CD4-positive, alpha-beta T cell (primary cell): ENCODE data around the gene HYDIN. TPM values are rescaled to one million over a fixed set of nuclear protein-coding genes. Genes with fewer than 3 reads are reported as not detected.

ENCODE experiments used
- ATAC-seq: fragments of 200-7000 bp; cut with Tn5 transposase; one replicate; pipeline ENCODE4 v1.10.0; 2022; ENCODE audit warnings: mild to moderate bottlenecking; ENCODE audit not compliant: poor library complexity
- CTCF ChIA-PET: fragments of 350-600 bp; sonication (Branson Sonifier 250); formaldehyde crosslinking; loops from one replicate; lab custom pipeline; 2021; ENCODE audit warnings: antibody characterized with exemption, inconsistent platforms; lab: Charles Lee
- POLR2A ChIA-PET: fragments of 350-600 bp; sonication (Branson Sonifier 250); formaldehyde crosslinking; loops from one replicate; lab custom pipeline; 2021; ENCODE audit warnings: antibody characterized with exemption, inconsistent platforms; lab: Charles Lee
- DNase-seq, 14 experiments: peaks; one replicate each; pipeline ENCODE4 v3.0.0-alpha.2; 2013 to 2020; ENCODE audit warnings: mixed read lengths in 2 of 14
- H3K27ac ChIP-seq, 2 donors: one replicate each; pipeline versions ENCODE4 v1.5.1 to v1.7.0; 2013; ENCODE audit warnings: low read length in 2 of 2, low read depth in 1 of 2, mild to moderate bottlenecking in 1 of 2
- H3K27me3 ChIP-seq, 2 experiments: 1 replicate in 1 of 2; 2 replicates in 1 of 2; pipeline versions ENCODE4 v1.6.1 to v1.7.0; 2013; ENCODE audit warnings: low read length in 2 of 2, control low read depth in 1 of 2, mild to moderate bottlenecking in 1 of 2, moderate library complexity in 1 of 2; ENCODE audit not compliant: insufficient read depth in 2 of 2, control insufficient read depth in 1 of 2
- H3K36me3 ChIP-seq: one replicate; pipeline ENCODE4 v1.6.1; 2013; ENCODE audit warnings: low read length, control low read depth; ENCODE audit not compliant: insufficient read depth
- H3K4me1 ChIP-seq: one replicate; pipeline ENCODE4 v1.6.1; 2013; ENCODE audit warnings: low read length, control low read depth; ENCODE audit not compliant: insufficient read depth
- H3K4me3 ChIP-seq: one replicate; pipeline ENCODE4 v1.5.1; 2013; ENCODE audit warnings: mild to moderate bottlenecking, low read length, moderate library complexity
- H3K9me3 ChIP-seq, 2 experiments: 1 replicate in 1 of 2; 2 replicates in 1 of 2; pipeline versions ENCODE4 v1.6.1 to v1.7.0; 2013; ENCODE audit warnings: low read length in 2 of 2, mild to moderate bottlenecking in 2 of 2, control low read depth in 1 of 2, moderate library complexity in 1 of 2; ENCODE audit not compliant: control insufficient read depth in 1 of 2, insufficient read depth in 1 of 2
- H3K27ac Mint-ChIP-seq: one replicate; pipeline ENCODE4 v1.8.0; 2020; ENCODE audit warnings: mixed read lengths
- H3K27me3 Mint-ChIP-seq: one replicate; pipeline ENCODE4 v1.8.0; 2021; ENCODE audit warnings: mixed read lengths
- H3K36me3 Mint-ChIP-seq: one replicate; pipeline ENCODE4 v1.8.0; 2021; ENCODE audit warnings: low read depth, mixed read lengths
- H3K4me1 Mint-ChIP-seq: one replicate; pipeline ENCODE4 v1.8.0; 2021; ENCODE audit warnings: low read depth, mixed read lengths
- H3K4me3 Mint-ChIP-seq: one replicate; pipeline ENCODE4 v1.8.0; 2020; ENCODE audit warnings: mild to moderate bottlenecking, mixed read lengths
- H3K9me3 Mint-ChIP-seq: one replicate; pipeline ENCODE4 v1.8.0; 2020; ENCODE audit warnings: mixed read lengths
- intact Hi-C, 2 experiments: fragments of 100-400 bp; cut with DNase I in 1 of 2; cut with micrococcal nuclease in 1 of 2; formaldehyde crosslinking; loops; one replicate each; pipeline versions ENCODE4 v1.15.1 to v1.9.0; 2023 to 2025; cut with DNase I, micrococcal nuclease
- total RNA-seq, 174 experiments: library from RNA in 2 of 174; stranded (reverse) in 2 of 174; gene quantifications; one replicate each; pipeline ENCODE4 v1.2.3 and lab custom pipeline; 2021 to 2026
- TF ChIP-seq, protein P1 (sequence below): fragments of 200-600 bp; IDR thresholded peaks from one replicate; pipeline ENCODE4 v1.8.0; 2022; ENCODE audit warnings: antibody characterized with exemption, mild to moderate bottlenecking

HYDIN gene
- total RNA-seq, 2 experiments from 2014 or later = not detected

DNA sequence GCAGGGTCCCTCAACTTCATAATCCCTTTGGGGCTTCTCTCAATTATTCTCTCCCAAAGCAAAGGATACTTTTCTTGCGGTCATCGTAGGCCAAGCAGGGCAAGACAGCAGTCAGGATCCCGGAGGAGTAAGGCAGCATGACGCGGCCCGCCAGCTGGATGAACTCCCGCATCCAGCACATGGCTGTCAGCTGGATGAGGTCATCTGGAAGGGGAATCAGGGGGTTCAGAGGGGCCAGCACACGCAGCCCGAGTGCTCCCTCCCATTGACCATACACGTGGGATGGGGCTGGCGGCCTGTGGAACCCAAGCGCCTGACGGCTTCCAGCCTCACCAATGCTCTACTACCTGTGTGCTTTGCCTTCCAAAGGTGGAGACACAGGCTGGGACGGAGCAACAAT is 448.7 kb downstream of the HYDIN start:
- ATAC-seq (no peak), DNase-seq (no peak)
- ChIA-PET POLR2A (no interaction called here), CTCF (no interaction called here)
- H3K4me1 ChIP-seq = no peaks in the 10 kb centered on the region
- TF ChIP-seq, protein P1, sequence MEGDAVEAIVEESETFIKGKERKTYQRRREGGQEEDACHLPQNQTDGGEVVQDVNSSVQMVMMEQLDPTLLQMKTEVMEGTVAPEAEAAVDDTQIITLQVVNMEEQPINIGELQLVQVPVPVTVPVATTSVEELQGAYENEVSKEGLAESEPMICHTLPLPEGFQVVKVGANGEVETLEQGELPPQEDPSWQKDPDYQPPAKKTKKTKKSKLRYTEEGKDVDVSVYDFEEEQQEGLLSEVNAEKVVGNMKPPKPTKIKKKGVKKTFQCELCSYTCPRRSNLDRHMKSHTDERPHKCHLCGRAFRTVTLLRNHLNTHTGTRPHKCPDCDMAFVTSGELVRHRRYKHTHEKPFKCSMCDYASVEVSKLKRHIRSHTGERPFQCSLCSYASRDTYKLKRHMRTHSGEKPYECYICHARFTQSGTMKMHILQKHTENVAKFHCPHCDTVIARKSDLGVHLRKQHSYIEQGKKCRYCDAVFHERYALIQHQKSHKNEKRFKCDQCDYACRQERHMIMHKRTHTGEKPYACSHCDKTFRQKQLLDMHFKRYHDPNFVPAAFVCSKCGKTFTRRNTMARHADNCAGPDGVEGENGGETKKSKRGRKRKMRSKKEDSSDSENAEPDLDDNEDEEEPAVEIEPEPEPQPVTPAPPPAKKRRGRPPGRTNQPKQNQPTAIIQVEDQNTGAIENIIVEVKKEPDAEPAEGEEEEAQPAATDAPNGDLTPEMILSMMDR = no peak
- H3K27ac ChIP-seq = no peak overlapping the region
- H3K9me3 ChIP-seq = peaks cover 0 to 8% of the 10 kb centered on the region in 2 experiments
- Mint-ChIP-seq H3K4me1 (no peaks in the 10 kb centered on the region), H3K4me3 (no peak overlapping the region), H3K36me3 (peaks cover 97% of the 10 kb centered on the region), H3K9me3 (no peaks in the 10 kb centered on the region), H3K27me3 (no peaks in the 10 kb centered on the region), H3K27ac (no peak overlapping the region)
- H3K27me3 ChIP-seq = no peaks in the 10 kb centered on the region
- H3K4me3 ChIP-seq = no peak overlapping the region
- H3K36me3 ChIP-seq = peaks cover 85% of the 10 kb centered on the region
- intact Hi-C loops = no loop called here

DNA sequence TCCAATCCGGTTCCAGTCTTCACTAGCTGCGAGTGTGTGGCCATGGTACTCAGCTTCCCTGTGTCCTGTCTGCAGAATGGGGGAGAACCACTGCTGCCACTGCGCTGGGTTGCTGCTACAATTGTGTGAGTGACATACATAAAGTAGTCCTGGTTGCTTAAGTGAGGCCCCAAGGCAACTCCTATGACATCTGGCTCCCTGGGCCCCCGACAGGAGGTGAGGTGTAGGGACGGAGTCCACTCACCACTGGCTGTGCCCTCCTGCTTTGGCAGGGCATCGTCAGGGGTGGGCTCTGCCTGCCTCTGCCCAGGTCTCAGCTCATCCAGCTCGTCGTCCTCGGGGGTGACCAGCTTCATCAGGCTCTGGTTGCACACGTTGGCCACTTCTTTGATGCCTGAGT is 450.0 kb downstream of the HYDIN start:
- H3K27me3 ChIP-seq = no peaks in the 10 kb centered on the region
- ATAC-seq (no peak), DNase-seq (no peak)
- Mint-ChIP-seq H3K4me1 (no peaks in the 10 kb centered on the region), H3K27ac (no peak overlapping the region), H3K36me3 (peaks cover 88% of the 10 kb centered on the region), H3K4me3 (no peak overlapping the region), H3K9me3 (no peaks in the 10 kb centered on the region), H3K27me3 (no peaks in the 10 kb centered on the region)
- no peaks in the 10 kb centered on the region for H3K4me1 ChIP-seq
- intact Hi-C loops = no loop called here
- no peak overlapping the region for H3K27ac ChIP-seq
- TF ChIP-seq, protein P1 = no peak
- H3K36me3 ChIP-seq = peaks cover 75% of the 10 kb centered on the region
- H3K4me3 ChIP-seq = no peak overlapping the region
- CTCF ChIA-PET = no interaction called here
- POLR2A ChIA-PET = no interaction called here
- H3K9me3 ChIP-seq = peaks cover 0 to 8% of the 10 kb centered on the region in 2 experiments

DNA sequence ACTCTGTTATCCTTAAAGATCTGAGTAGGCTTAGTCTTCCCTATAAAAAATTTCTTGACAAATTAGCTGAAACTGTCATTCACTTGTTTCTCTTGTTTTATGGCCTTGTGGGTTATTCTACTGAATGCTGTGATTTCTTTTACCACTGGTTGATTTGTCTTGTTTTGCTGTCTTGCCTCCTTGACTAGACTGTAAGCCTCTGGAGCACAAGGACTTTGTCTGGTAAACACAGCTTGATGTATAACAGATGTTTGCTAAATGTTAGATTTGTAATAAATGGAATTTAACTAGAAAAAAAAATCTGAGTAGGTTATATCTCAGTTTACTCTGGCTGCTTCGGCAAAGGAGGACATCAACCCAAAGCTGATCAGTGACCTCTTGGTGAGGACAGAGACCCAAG is 451.2 kb downstream of the HYDIN start:
- Mint-ChIP-seq H3K36me3 (peaks cover 86% of the 10 kb centered on the region), H3K9me3 (no peaks in the 10 kb centered on the region), H3K27ac (no peak overlapping the region), H3K4me3 (no peak overlapping the region), H3K4me1 (no peaks in the 10 kb centered on the region), H3K27me3 (no peaks in the 10 kb centered on the region)
- Histone ChIP-seq H3K27me3 (no peaks in the 10 kb centered on the region), H3K9me3 (peaks cover 0 to 8% of the 10 kb centered on the region in 2 experiments), H3K27ac (no peak overlapping the region), H3K4me3 (no peak overlapping the region), H3K4me1 (no peaks in the 10 kb centered on the region), H3K36me3 (peaks cover 67% of the 10 kb centered on the region)
- CTCF ChIA-PET = no interaction called here
- DNase-seq (no peak), ATAC-seq (no peak)
- intact Hi-C loops = loop anchor here in 1 of 2 experiments (10.0 kb wide), 2 partner anchors 225 to 445 kb away; no protein-coding TSS in a partner anchor
- TF ChIP-seq, protein P1 = no peak
- POLR2A ChIA-PET = no interaction called here
